ENCODE data around the gene SLC25A36.
"Not testable (repeated sequence)": the region's sequence is repeated elsewhere in the genome, so short reads cannot be mapped to it uniquely, and the experiment has no call there.

Gene SLC25A36

DNA sequence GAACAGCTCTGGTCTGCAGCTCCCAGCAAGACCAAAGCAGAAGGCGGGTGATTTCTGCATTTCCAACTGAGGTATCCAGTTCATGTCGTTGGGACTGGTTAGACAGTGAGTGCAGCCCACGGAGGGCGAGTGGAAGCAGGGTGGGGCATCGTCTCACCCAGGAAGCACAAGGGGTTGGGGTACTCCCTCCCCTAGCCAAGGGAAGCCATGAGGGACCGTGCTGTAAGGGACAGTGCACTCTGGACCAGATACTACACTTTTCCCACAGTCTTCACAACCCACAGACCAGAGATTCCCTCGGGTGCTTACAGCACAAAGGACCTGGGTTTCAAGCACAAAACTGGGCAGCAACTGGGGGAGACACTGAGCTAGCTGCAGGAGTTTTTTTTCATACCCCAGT lies 8.5 kb upstream of the SLC25A36 start:
- no peak for DNase-seq

DNA sequence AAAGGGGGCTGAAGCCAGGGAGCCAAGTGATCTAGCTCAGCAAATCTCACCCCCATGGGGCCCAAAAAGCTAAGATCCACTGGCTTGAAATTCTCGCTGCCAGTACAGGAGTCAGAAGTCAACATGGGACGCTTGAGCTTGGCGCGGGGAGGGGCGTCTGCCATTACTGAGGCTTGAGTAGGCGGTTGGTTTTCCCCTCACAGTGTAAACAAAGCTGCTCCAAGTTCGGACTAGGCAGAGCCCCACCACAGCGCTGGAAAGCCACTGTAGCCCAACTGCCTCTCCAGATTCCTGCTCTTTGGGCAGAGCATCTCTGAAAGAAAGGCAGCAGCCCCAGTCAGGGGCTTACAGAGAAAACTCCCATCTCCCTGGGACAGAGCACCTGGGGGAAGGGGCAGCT lies 8.1 kb upstream of the SLC25A36 start:
- DNase-seq, result no peak

DNA sequence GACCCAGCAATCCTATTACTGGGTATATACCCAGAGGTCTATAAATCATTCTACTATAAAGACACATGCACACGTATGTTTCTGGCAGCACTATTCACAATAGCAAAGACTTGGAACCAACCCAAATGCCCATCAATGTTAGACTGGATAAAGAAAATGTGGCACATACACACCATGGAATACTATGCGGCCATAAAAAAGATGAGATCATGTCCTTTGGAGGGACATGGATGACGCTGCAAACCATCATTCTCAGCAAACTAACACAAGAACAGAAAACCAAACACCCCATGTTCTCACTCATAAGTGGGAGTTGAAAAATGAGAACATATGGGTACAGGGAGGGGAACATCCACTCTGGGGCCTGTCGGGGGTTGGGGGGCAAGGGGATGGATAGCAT lies 2.3 kb upstream of the SLC25A36 start:
- DNase-seq, result not testable (repeated sequence)

GRCh38 chr3:140941090-140941433 lies 574 bp upstream of the SLC25A36 start:
- DNase-seq, result no peak

- peak; percentile 83 for DNase-seq
Observed at GRCh38 chr3:140942221-140943104, 827 bp downstream of the SLC25A36 start.

- DNase-seq, result no peak
Observed at GRCh38 chr3:140943781-140944552, 2.3 kb downstream of the SLC25A36 start.

- DNase-seq, result no peak
Observed at GRCh38 chr3:140948460-140949249, 7.0 kb downstream of the SLC25A36 start.

DNA sequence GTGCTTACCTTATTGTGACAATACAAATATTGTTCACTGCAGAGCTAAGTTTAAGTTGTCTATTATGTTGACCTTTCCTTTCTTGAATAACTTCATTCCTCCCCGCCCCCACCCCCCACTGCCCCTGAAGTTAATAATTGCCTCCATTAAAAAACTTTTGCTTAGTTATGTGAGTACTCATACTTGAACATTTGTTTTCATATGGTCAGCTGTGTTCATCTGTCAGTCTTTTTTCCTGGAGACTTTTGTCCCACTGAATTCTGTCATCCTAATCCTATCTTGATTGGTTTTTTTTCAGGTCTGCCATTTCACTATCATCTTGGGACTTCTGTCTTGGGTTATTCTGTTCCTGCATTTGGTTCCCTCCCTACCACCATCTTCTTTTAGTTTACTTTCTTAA lies 8.5 kb downstream of the SLC25A36 start:
- no peak for DNase-seq

GRCh38 chr3:140950863-140951262 lies 9.2 kb downstream of the SLC25A36 start:
- DNase-seq, result no peak

DNA sequence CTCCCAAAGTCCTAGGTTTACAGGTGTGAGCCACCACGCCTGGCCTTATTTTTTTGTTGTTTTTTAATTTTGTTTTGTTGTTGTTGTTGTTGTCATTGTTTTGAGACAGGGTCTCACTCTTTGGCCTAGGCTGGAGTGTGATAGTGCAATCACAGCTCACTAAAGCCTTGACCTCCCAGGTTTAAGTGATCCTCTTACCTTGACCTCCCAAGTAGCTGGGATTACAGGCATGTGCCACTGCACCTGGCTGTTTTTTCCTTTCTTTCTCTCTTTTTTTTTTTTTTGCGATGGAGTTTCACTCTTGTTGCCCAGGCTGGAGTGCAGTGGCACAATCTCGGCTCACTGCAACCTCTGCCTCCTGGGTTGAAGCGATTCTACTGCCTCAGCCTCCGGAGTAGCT lies 10.1 kb downstream of the SLC25A36 start:
- DNase-seq, result not testable (repeated sequence)

- DNase-seq, result no peak
Observed at GRCh38 chr3:140953028-140953960, 11.7 kb downstream of the SLC25A36 start.

DNA sequence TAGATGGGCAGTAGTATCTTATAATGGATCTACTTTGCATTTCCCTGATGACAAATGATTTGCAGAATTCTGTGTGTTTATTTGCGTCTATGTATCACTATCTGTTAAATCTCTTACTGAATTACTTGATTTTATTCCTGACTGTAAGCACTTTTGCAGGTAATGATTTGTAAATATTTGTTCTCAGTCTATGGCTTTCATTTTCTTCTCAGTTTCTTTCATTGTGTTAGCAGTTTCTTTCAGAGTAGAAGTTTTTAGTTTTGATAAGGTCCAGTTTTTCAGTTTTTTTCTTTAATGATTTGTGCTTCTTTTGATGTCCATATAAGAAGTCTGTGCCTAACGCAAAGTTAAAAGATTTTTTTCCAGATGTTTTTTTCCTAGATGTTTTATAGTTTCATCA lies 12.9 kb downstream of the SLC25A36 start:
- DNase-seq, result no peak

- DNase-seq, result no peak
Observed at GRCh38 chr3:140955645-140956044, 14.0 kb downstream of the SLC25A36 start.

DNA sequence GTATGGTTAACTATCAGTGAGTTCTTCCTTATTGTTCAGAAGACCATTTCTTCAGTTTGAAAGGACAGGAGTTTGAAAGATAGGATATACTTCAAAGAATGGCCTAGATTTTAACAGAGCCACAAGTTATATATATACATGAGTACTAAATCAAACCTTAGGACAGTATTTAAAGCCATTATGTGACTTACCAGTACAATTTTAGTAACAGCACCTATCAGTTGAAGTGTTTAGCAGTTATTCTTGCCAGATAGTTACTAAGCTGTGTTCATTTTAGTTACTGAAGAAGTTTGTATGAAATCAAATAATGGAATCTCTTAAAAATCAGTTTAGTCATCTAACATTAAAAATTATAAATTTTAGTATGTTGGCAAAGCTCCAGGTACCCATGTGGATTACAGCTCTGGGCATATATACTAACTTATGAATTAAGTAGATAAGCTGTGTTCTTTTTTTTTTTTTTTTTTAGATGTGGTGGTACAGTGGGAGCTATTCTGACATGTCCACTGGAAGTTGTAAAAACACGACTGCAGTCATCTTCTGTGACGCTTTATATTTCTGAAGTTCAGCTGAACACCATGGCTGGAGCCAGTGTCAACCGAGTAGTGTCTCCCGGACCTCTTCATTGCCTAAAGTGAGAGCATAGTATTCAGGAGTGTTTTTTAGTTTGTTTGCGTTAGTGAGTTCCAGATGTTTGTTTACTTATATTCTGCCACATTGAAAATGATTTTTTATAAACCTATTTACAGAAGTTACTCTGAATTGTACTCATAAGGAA lies 14.6 kb downstream of the SLC25A36 start:
- no peak for DNase-seq

- DNase-seq, result peak; percentile 35
Observed at GRCh38 chr3:140972833-140973232, 31.2 kb downstream of the SLC25A36 start.

- no peak for DNase-seq
Observed at GRCh38 chr3:140974900-140975299, 33.3 kb downstream of the SLC25A36 start.

- no peak for DNase-seq
Observed at GRCh38 chr3:140980663-140981062, 39.0 kb downstream of the SLC25A36 start.

DNA sequence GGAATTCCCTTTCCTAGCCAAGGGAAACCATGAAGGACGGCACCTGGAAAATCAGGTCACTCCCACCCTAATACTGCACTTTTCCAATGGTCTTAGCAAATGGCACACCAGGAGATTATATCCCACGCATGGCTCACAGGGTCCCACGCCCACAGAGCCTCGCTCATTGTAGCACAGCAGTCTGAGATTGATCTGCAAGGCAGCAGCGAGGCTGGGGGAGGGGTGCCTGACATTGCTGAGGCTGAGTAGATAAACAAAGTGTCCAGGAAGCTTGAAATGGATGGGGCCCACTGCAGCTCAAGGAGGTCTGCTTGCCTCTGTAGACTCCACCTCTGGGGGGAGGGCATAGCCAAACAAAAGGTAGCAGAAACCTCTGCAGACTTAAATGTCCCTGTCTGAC lies 46.2 kb downstream of the SLC25A36 start:
- DNase-seq, result not testable (repeated sequence)

DNA sequence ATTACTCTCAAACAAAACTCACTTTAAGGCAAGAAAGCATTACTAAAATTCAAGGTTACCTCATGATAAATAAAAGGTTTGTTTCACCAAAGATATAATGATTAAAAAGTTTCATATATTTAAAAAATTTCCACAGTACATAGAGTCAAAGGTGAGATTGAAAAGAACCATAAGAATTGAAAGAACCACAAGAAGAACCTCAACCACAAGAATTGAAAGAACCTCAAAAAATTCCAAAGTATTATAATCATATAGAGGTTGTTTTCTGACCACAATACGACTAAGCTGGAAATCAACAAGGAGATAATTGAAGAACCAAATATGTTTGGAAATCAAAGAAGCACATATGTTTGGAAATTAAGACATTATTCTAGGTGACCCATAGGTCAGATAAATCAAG lies 52.7 kb downstream of the SLC25A36 start:
- no peak for DNase-seq

DNA sequence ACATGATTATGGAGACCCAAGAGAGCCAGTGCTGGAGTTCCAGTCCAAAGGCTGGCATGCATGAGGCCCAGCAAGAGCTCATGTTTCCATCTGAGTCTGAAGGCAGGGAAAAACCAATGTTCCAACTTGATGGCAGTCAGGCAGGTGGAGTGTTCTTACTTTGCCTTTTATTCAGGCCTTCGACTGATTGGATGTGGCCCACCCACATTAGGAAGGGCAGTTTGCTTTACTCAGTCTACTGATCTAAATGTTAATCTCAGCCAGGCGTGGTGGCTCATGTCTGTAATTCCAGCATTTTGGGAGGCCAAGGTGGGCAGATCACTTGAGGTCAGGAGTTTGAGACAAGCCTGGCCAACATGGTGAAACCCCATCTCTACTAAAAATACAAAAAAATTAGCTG lies 53.2 kb downstream of the SLC25A36 start:
- DNase-seq, result not testable (repeated sequence)

- DNase-seq, result no peak
Observed at GRCh38 chr3:140995881-140996280, 54.2 kb downstream of the SLC25A36 start.

All from NCI-H146 (cell line).